ENCODE results near the gene UBE2S.

DNA sequence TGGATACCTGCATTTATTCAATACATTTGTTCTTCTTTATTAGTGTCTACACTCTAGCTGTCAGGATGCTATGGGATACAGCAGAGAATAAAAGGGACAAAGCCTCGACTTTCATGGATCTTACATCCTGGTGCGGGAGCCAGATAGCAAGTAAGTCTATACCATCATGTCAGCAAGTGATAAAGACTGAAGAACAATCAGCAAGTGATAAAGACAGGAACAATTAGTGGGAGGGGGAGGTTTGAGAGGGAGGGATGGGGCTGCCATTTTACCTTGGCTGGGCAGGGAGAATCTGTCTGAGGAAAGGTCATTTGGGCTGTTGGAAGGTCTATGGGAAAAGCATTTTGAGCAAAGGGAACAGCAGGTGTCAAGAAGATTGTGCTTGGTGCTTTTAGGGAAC lies 2.6 kb upstream of the UBE2S start:
- TF ChIP-seq, protein P1, sequence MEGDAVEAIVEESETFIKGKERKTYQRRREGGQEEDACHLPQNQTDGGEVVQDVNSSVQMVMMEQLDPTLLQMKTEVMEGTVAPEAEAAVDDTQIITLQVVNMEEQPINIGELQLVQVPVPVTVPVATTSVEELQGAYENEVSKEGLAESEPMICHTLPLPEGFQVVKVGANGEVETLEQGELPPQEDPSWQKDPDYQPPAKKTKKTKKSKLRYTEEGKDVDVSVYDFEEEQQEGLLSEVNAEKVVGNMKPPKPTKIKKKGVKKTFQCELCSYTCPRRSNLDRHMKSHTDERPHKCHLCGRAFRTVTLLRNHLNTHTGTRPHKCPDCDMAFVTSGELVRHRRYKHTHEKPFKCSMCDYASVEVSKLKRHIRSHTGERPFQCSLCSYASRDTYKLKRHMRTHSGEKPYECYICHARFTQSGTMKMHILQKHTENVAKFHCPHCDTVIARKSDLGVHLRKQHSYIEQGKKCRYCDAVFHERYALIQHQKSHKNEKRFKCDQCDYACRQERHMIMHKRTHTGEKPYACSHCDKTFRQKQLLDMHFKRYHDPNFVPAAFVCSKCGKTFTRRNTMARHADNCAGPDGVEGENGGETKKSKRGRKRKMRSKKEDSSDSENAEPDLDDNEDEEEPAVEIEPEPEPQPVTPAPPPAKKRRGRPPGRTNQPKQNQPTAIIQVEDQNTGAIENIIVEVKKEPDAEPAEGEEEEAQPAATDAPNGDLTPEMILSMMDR (IDR thresholded peaks at IDR 0.05; ENCODE audit: borderline replicate concordance, extremely low read depth, low read length, poor library complexity, severe bottlenecking) = no peak
- no peak for TF ChIP-seq EZH2 (IDR thresholded peaks at IDR 0.05; ENCODE audit: borderline replicate concordance, low read depth, low read length, severe bottlenecking)

Measured in DND-41 (cell line).